Esophagus mucosa (tissue), 1 donor: ENCODE measurements around the gene ARNT2. TPM values are rescaled to one million over a fixed set of nuclear protein-coding genes. Genes with fewer than 3 reads are reported as not detected.
A peak's percentile ranks its signal among the peaks of the same experiment; 100 is the strongest.
"Not testable (repeated sequence)": the region's sequence is repeated elsewhere in the genome, so short reads cannot be mapped to it uniquely, and the experiment has no call there.

ENCODE experiments used
- ATAC-seq: fragments of 200-7000 bp; cut with Tn5 transposase; one replicate; pipeline ENCODE4 v1.9.1; 2020
- total RNA-seq: library from RNA; stranded (reverse); gene quantifications from one replicate; pipeline ENCODE4 v1.2.4, GENCODE V29; 2023
- donor health status: DM: yes; HTN: yes; CAD: no.

ARNT2 gene
- total RNA-seq: 0.64 TPM

DNA sequence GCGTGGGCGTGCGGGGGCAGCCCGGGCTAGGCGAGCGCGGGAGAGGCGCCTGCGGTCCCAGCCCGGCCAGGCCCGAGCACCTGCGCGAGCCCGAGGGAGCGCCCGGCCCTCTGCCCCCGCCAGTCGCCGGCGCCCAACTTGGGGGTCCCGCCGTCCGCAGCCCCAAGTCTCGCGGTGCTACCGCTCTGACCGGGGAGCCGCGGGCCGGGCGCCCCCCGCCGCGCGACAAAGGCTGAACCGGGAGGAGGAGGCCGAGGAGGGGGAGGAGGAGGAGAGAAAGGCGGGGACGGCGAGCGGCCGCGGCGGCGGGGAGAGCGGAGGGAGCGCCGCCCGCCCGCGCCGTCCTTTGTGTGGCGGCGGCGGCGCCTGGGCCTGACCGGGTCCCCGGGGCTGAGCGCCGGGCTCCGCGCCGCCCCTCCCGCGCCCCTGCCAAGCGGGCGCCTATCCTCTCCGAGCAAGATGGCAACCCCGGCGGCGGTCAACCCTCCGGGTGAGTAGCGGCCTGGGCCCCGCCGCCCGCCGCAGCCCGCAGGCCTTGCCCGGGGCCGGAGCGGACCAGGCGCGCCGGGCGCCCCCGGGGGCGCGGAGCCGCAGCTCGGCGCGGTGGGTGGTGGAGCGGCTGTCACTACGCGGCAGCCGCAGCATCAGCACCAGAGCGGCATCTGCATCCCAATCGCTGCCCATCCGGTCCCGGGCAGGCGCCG is at the start of gene ARNT2:
Gene ARNT2 (plus strand): TSS at position 326 of the 704 bp plus-strand sequence. CDS start 134 bp downstream, at position 460.
- ATAC-seq: peak; percentile 48

DNA sequence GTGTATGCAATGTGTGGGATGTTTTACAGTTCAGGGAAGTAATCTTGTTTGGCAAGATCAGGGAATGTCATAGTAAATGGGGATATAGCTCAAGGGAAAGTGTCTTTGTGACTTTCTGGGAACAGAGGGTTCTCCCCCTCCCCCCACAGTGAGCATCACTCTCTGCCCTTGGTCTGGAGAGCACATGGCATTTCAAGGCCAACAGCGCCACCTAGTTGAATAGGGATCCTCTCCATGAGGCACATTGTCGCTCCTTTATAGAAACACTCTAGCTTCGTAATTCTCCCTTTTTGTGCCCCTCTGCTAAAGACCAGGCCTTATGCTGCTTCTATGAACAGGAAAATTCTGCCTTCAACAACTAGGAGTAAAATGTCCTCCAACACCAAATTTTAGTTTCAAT is 37.1 kb upstream of the ARNT2 start:
- ATAC-seq: no peak

DNA sequence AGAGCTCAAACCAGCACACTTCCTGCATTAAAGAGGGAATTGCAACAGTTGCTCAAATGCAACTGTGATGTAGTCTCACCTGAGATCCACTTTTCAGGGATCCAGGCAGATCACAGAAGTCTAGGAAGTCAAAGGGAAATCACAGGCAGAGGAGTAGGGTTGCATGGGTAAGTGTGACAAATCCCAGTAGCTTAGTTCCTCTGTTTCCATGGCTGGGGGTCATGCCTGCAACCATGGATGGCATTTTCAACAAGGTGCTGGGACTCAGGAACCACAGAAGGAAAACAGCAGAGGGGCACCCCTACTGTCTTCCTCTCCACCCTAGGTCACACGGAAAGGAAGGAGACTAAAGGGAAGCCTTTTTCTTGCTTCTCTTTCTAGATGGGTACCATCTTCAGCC is 36.5 kb upstream of the ARNT2 start:
- no peak for ATAC-seq

DNA sequence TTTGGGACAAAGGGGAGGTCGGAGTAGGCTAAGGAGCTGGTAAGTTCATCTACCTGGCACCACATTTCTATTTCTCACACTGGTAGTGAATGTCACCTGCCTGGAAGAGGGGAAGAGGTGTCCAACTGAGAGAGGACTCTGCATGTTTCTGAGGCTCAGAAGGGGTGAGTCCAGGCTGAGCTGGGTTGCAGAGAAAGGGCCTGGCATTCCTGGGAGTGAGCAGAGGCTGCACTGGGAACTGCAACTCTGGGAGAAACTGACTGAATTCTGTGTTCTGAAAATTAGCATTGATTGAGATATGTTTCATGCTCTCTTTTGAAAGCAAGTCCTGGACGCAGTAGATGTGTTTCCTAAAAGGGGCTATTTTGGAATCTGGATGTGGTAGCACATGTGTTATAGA is 32.3 kb upstream of the ARNT2 start:
- no peak for ATAC-seq

DNA sequence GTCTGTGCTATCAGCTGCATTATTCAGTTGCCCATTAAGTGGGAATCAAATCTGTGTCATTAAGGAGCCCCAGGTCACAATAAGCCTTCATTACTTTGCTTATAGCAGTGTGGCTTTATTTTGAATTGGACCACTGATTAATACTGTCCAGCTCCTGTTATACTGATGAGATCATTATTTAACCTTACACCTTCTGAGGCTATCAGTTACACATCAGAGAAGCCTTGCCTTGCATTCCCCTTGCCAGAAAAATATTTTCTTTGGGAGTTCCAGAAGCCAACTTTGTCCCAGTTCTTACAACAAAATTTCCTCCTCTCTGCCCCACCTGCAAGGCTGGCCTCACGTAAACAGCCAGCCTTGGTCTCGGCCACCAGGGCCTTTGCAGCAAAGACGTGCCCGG is 29.7 kb upstream of the ARNT2 start:
- no peak for ATAC-seq

DNA sequence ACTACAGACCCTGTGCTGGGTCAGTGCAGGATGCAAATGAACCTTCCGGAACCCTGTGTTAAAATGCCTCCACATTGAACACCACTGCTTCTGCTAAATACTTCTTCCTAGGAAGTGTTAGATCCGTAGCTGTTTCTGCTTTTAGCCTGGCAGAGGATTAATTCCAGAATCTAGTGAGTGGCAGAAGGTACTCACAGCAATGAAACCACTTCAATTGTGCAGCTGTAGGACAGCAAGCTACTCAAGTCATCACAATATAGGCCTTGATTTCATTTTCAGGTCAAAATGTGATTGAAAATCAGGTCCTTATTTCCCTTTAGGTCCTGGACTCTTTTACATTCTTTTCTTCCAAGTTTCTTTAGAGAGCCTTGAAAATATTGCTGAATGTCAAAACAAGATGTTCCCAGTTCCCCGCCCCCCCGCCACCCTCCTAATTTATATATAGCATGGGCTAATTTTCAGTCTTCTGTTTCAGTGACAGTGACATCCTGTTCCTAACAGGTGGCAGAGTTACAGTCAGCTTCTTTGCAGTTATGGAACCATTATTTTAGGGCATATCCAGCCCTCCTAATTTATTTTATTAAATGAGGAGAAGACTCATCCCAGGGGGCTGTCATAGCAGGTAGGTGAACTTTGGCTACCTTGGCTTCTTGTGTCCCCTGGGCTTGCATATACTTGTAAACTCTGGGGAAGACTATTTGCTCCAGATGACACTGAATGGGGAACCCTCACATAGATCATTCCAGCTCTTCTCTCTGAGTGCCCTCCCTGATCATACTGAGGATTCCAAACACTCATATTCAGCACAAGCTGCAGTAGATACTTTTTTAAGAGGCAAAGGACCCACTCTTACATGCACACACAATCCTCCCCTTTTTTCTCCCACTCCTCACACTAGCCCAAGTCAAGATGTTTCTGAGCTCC is 28.0 kb upstream of the ARNT2 start:
- ATAC-seq: no peak

DNA sequence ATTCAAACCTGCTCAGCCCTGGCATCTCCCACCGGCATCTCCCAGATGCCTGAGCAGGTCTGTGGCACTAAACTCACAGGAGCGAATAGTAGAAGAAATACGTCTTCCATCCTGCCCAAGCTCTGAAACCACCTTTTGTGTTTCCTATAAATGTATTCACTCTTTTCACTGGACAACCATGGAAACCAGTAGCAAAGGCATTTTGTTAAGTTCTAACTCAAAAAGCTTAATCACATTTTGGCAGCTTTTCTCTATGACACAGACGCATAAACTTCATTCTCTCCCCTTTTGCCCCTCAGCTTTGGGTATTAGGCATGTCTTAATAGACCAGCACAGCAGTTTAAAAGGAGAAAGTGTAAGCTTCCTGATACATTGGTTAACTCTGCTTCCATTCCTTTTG is 24.5 kb upstream of the ARNT2 start:
- ATAC-seq: no peak

DNA sequence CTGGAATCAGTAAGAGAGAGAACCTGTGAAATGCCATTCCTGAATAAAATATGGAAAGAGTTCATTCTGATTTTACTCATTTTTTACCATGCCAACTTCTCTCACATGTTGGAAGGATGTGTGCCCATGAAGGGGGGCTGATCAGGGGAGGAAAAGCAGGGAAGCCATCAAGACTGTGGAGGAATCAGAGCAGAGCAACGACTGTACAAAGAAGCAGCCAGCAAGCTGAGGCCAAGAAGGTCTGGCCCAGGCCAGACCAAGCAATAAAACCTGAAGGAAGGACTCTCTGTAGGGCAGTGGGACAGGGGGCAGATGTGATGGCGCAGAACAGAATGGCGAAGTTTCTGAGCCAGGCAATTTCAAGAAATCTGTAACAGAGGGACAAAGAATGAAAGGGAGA is 24.0 kb upstream of the ARNT2 start:
- no peak for ATAC-seq

DNA sequence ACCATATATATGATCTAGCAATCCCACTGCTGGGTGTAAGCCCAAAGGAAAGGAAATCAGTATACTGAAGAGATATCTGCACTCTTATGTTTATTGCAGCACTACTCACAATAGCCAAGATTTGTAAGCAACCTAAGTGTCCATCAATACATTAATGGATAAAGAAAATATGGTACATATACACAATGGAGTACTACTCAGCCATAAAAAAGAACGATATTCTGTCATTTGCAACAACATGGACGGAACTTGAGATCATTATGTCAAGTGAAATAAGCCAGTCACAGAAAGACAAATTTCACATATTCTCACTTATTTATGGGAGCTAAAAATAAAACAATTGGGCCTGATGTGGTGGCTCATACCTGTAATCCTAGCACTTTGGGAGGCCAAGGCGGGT is 21.9 kb upstream of the ARNT2 start:
- ATAC-seq: no peak

DNA sequence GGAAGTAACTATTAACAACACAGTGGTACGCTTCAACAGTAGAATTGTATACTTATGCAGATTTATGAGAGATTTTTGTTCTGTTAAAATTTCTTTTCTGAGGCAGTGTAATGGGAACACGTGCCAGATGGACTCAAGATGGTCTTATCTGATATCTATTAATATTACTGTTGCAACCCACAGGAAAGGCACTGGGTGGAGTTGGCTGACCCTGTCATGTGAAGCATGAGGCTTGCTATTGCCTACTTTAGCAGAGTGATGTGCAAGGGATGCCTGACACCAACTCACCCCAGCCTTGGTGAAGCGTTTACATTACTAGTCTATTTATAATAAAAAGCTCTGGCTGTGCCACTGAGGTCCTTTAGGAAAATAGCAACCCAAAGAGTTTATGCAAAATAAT is 19.8 kb upstream of the ARNT2 start:
- no peak for ATAC-seq

DNA sequence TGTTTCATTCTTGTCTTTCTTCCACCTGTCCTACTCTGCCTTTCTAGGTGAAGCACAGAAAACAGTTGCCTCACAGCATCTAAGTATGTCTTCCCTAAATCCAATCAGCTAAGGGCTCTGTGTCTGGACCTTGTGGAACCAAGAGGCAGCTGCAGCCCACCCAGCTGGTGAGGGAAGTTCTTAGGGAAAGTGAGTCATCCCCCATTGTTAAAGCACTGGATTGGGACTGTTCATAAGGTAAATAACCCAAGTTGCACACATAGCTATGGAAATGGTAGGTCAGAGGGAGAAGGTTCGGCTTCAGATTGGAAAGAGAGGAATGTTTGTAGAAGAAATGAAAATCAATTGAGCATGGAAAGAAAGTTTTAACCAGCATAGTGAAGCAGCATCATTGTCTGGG is 18.0 kb upstream of the ARNT2 start:
- no peak for ATAC-seq

DNA sequence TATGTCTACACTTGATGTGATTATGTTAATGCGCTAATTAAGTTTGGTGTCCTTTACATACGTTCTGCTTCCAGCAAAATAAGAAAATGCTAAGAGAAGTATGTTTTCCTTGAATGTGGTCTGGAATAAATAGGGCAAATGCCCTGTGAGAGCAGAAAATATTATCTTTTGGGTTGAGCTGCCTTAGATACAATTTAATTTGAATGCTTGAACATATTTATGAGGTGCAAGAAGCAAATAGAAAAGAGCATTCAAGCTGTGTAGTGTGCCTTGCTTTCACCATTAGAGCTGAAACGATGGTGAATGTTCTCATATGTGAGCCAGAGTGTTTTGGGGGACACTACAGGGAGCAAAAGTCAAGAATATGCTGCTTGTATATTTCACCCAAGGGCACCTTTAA is 15.9 kb upstream of the ARNT2 start:
- ATAC-seq: no peak

DNA sequence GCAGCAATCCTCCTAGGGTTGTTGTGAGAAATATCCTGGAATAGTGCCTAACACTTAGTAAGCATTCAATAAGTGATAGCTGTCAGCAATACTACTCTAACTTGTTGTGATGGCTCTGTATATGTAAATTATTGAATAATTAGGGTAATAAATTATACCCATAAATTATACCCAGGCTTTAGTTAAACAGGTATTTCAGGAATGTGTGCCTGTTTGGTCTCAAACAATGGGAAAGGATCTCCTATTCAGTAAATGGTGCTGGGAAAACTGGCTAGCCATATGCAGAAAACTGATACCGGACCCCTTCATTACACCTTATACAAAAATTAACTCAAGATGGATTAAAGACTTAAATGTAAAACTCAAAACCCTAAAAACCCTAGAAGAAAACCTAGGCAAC is 14.8 kb upstream of the ARNT2 start:
- ATAC-seq: no peak

DNA sequence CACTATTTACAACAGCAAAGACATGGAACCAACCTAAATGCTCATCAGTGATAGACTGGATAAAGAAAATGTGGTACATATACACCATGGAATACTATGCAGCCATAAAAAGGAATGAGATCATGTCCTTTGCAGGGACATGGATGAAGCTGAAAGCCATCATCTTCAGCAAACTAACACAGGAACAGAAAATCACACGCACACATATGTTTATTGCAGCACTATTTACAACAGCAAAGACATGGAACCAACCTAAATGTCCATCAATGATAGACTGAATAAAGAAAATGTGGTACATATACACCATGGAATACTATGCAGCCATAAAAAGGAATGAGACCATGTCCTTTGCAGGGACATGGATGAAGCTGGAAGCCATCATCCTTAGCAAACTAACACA is 13.2 kb upstream of the ARNT2 start:
- not testable (repeated sequence) for ATAC-seq

DNA sequence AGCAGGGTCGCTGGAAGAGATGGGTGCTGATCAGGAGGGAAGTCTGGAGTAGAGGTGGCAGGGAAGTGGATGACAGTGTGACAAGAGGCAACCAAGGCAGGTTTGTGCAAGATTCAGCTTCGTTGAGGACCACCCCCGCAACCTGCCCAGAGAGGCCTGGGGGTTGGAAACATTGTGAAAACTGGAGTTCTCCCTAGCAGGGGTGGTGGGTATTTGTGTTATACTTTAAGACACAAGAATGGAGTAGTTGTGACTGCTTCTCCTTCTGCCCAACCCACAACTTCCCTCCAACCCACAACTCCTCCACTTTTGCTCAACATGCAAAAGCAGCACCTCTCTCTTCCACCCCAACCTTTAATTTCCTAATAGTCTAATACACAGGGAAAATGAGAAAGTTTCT is 8.6 kb upstream of the ARNT2 start:
- ATAC-seq: no peak

DNA sequence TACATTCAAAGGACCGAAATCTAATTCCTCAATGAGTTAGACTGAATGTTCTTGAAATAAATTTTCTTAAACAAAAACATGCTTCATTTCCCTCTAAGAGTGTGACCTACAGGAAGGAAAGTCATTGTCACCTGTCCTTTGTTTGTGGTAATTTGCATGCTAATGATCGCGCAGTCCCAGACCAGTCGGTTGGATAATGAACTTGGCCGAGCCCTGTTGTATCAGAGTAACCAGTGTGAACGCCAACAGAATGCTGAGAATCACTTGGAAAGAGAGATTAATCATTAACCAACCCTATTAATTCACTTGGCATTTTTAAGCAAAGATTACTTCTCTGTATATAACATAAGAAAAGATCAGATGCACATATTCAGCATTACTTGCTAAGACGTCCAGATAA is 8.1 kb upstream of the ARNT2 start:
- ATAC-seq: no peak

DNA sequence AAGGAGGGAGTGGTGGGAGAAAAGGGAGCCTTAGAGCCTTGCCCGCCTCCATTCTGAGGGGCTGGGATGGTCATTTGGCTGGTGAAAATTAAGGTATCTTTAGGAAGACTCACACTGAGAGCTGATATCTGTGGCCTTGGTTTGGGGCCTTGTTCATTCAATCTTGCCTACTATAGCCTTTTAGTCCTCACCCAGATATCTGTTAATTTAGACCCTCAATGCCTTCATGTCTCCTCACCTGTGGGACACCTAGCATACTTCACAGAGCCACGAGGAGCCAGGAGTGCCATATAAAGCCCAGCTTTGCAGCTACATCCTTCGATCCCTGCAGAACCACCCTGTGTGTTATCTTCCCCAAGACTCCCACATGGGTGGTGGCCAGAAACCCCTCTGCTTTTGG is 4.7 kb upstream of the ARNT2 start:
- ATAC-seq: no peak

DNA sequence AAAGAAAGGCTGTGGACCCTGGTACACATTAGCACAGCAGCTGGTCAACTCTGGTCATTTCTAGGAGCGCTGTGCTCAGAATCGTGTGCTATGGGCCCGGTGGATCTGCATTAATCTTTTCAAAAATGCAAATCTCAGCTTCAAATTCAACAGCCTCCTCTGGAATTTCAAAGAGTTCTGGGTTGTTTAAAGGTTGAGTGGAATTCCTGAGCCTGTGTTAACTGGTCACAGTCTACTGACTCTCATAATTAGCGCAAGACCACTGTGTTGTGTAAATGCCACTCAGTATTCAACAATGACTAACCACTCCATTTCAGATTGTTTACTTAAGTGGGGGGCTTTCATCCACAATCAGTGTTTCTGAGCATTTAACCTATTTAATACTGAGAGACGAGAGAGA is 2.7 kb upstream of the ARNT2 start:
- ATAC-seq: no peak

DNA sequence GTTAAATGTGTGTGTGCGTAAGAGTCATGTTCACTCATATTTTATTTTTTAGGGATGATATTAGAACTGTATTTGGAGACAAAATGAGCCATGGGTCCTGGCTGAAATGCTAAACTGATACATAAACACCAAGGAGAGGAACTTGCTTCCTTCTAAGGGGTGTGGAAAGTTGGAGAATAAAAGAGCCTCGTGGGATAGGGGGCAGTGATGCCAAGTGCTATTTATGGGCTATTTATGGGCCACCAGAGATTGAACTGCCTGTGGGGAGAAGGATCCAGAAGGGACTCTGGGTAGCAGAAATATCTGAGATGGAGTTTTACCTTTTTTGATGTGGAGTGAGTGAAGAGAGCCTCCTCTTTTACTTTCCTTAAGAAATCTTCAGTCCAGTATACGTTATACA is 1.8 kb upstream of the ARNT2 start:
- no peak for ATAC-seq

DNA sequence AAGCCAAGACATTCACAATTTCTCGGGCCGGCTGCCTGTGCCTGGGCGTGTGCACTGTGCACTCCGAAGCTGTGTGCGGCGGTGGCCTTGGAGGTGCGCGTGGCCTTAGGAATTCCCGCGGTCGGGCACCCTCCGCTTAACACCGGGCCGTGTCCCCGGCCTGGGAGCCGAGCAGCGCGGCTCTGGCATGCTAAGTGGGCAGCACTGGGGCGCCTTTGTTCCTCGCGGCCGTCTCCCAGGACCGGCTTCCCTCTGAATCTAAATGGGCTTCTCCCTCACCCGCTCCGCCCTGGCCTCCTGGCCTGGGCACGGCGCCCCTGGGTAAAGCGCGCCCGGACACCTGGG is 498 bp upstream of the ARNT2 start:
- ATAC-seq: peak; percentile 51

DNA sequence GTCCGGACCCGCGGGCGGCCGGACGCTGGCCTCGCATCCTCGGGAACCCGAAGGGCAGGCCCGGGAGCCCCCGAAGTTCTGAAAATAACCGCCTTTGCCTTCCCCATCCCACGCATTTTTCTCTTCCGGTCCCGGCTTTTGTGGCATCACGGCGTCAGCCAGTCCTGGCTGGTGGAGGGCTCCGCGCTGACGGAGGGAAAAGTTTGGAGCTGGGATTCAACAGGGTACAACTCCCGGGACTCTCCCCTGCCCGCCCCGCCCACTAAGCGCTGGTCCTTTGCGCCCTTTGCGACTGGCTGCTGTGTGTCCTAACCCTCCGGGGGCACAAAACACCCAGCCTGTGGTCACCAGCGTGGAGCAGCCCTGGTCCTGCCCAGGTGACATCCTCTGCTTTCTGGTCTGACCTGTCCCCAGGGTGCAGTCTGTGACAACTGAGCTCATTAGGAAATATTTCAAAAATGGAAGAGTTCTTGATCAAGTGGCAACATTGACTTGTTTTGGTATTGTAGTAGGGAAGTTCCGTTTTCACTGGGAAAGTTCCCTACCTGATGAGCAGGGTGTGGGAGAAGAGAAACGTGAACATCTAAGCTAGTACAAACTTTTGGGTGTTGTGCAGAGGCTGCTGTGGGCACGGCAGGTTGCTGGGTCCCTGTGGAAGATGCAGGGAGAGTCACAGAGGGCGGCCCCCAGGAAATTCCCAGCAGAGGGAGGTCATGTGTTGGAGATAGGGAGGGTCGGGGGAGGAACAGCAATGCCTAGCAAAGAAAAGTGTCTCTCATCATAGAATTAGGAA is 775 bp downstream of the ARNT2 start:
- no peak for ATAC-seq

DNA sequence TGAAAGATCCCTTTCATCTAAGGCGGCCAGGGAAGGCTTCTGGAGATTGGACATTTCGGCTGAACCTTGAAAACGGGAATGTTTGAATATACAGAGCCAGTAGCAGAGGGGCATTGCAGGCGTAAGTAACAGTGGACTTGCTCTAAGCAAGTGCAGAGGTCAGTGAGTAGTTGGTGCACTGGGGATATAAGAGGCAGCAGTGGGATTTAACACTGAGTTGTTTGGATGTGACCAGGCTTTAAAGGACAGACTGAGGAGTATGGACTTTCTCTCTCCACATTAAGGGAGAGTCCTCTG is 1.3 kb downstream of the ARNT2 start:
- ATAC-seq: no peak

DNA sequence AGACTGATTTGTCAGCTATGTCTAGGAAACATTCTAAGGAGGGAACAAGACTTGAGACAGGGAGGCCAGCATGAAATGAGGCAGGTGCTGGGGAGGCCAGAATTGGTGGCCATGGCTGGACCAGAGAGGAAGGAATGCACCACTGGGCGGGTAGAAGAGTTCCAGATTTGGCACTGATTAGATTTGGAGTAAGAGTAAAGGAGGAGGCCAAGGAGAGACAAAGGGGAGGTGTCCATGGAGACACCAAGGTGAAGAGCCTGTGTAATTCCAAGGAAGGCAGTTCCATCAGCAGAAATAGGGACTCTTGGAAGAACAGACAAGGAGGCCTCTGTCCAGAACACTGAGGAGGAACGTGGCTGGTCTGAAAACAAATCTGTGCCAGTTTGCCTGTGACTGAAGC is 1.8 kb downstream of the ARNT2 start:
- ATAC-seq: no peak

DNA sequence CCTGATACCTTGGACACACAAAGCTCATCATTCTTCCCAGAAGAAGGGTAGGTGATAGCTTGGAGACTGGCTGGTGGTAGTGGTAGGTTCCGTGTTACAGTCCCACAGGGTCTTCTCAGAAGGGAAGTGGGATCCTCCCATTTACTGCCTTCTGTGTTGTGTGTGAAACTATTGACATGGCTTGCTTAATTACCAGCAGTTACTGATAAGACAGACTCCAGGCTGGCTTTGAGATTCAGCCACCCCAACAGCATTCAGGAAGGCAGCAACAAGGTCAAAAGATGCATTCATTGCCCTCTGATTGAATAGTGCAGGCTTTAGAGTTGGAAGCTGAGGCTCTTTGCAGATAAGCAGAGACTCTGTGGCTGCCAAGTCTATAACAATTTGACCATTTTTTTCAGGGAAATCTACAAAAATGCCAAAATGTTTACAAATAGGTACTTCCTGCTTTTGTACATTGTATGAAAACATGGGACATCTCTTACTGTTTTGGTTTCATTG is 7.7 kb downstream of the ARNT2 start:
- no peak for ATAC-seq
